ENCODE results near the gene STRN.

DNA sequence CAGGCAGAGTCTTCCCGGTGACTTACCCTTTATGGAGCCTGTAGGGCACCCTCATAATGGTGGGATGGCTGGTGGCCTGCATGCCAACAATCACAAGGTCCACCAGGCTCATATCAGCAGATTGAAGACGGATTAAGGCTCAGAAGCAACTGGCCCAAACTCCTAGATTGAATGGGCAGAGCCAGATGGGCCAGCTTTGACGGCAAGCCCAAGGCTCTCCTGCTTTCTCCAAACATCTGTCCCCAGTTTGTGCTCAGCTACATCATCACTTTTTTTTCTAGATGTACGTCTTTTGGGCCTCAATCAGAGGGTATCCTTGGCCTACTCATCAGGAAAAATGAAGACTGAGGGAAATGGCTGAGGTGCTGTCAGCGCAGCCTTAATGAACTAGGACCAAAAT, 155.3 kb downstream of the STRN start:
- TF ChIP-seq, protein P1, sequence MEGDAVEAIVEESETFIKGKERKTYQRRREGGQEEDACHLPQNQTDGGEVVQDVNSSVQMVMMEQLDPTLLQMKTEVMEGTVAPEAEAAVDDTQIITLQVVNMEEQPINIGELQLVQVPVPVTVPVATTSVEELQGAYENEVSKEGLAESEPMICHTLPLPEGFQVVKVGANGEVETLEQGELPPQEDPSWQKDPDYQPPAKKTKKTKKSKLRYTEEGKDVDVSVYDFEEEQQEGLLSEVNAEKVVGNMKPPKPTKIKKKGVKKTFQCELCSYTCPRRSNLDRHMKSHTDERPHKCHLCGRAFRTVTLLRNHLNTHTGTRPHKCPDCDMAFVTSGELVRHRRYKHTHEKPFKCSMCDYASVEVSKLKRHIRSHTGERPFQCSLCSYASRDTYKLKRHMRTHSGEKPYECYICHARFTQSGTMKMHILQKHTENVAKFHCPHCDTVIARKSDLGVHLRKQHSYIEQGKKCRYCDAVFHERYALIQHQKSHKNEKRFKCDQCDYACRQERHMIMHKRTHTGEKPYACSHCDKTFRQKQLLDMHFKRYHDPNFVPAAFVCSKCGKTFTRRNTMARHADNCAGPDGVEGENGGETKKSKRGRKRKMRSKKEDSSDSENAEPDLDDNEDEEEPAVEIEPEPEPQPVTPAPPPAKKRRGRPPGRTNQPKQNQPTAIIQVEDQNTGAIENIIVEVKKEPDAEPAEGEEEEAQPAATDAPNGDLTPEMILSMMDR (conservative IDR thresholded peaks at IDR 0.05 in 1 of 2, IDR thresholded peaks at IDR 0.05 in 1 of 2; ENCODE audit: low read depth in 1 of 2, low read length in 2 of 2) = no peak
- TF ChIP-seq EZH2 (IDR thresholded peaks at IDR 0.05; ENCODE audit: low read length, missing control alignments) = no peak
